GM19025 (cell line): ENCODE data around the gene UPK3BL2.
"Not testable (repeated sequence)": the region's sequence is repeated elsewhere in the genome, so short reads cannot be mapped to it uniquely, and the experiment has no call there.

ENCODE experiments used
- ATAC-seq: cut with Tn5 transposase; IDR thresholded peaks from one replicate; pipeline ENCODE4 v1.9.1; 2021; ENCODE audit warnings: mild to moderate bottlenecking, low read depth, moderate library complexity; ENCODE audit not compliant: unreplicated experiment

Gene UPK3BL2

DNA sequence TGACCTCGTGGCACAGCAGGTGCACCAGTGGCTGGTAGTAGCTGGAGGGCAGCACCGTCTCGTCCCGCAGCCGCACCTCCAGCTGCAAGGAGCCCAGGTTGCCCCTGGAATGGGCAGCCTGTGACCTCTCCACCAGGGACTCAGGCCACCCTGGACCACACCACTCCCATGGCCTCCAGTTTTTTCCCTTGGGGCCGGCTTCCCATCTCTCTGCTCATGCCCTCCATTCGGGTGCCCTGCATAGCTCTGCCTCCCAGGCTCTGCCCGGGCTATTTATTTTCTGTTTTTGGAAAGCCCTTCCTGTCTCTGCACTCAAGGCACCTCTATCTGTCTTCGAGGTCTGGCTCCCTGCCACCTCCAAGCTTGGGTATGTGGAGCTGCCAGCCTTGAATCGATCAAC lies 46.6 kb downstream of the UPK3BL2 start:
- not testable (repeated sequence) for ATAC-seq

DNA sequence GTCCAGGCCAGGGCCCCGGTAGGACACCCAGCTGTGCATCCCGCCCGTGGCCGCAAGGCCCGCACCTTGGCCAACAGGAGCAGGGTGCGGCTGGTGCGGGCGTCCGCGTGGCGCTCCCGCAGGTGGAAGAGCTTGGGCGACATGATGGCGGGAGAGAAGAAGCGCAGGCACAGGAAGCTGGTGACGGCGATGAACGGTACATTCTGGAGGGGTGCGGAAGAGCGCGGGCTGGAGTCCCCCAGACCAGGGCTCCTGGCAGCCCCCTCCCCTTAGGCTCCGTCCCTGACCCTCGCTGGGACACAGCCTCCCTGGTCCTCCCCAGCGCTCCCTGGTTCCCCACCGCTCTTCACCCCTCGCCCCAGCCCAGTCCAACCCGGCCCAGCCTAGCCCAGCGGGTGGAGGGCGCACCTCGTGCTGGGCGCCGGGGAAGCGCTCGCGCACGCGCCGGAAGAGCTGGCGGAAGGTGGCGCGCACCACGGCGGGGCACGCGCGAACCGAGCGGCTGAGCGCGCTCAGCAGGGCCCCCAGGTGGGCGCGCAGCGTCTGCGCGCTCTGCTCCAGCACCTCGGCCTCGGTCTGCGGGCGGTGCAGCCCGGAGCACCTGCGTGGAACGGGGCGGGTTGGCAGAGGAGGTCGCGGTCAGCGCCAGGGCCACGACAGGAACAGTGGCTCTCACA lies 48.9 kb downstream of the UPK3BL2 start:
- peak; percentile 56 for ATAC-seq

DNA sequence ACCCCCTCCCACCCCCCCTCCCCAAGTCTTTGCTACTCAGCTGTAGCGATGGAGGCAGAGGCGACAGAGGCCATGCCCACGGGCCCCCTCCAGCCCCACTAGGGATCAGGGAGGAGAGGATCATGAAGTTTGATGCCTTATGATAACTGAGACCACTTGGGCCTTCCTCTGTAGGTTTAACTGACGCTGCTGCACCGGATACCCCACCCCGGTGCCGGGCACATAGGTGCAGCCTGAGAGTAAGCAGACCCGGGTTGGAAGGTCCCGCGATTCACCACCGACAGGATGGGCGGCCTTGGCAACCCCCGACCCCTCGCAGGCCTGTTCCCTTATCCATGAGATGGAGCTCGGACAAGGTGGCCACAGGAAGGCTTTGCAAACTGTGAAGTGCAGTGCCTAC lies 49.5 kb downstream of the UPK3BL2 start:
- not testable (repeated sequence) for ATAC-seq

GRCh38 chr7:102493220-102493935 lies 50.1 kb downstream of the UPK3BL2 start:
- peak; percentile 28 for ATAC-seq

DNA sequence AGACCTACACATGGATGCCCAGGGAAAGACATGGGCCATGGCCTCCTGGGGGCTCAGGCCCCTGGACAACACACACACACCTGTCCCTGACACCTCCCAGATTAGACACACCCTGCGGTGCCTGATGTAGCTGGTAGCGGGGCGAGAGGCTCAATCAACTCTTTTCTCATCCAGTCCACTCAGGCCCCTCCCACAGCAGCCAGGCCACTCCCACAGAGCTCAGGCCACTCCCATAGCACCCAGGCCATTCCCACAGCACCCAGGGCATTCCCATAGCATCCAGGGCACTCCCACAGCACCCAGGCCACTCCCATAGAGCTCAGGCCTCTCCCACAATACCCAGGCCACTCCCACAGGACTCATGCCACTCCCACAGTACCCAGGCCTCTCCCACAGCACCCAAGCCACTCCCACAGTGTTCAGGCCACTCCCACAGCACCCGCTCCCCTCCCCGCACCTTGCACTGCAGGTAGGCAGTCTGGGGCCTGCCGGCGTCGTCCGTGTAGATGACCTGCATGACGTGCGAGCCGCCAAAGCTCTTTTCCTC lies 52.9 kb downstream of the UPK3BL2 start:
- peak; percentile 39 for ATAC-seq
